COR-L47 (cell line): ENCODE measurements around the gene CENPO.
"Not testable (repeated sequence)": the region's sequence is repeated elsewhere in the genome, so short reads cannot be mapped to it uniquely, and the experiment has no call there.

Experiments
- DNase-seq: peaks from one replicate; lab custom pipeline; 2025; lab: John Stamatoyannopoulos, UW

Gene CENPO

GRCh38 chr2:24824966-24825882, 32.0 kb downstream of the CENPO start:
- DNase-seq = no peak

GRCh38 chr2:24825883-24826772, 32.9 kb downstream of the CENPO start:
- DNase-seq = no peak

GRCh38 chr2:24826773-24827145, 33.5 kb downstream of the CENPO start:
- DNase-seq = no peak

GRCh38 chr2:24827321-24828237, 34.4 kb downstream of the CENPO start:
- DNase-seq = peak; percentile 73

- DNase-seq = no peak
Observed at GRCh38 chr2:24828238-24828996, 35.2 kb downstream of the CENPO start.

- DNase-seq = peak; percentile 36
Observed at GRCh38 chr2:24830351-24830750, 37.1 kb downstream of the CENPO start.

- DNase-seq = no peak
Observed at GRCh38 chr2:24830786-24831185, 37.6 kb downstream of the CENPO start.

- DNase-seq = no peak
Observed at GRCh38 chr2:24831221-24832072, 38.2 kb downstream of the CENPO start.

- DNase-seq = peak; percentile 19
Observed at GRCh38 chr2:24832073-24832461, 38.8 kb downstream of the CENPO start.

GRCh38 chr2:24832521-24832920, 39.3 kb downstream of the CENPO start:
- DNase-seq = no peak

- DNase-seq = peak; percentile 94
Observed at GRCh38 chr2:24832931-24833701, 39.9 kb downstream of the CENPO start.

- DNase-seq = no peak
Observed at GRCh38 chr2:24833821-24834732, 40.9 kb downstream of the CENPO start.

GRCh38 chr2:24834733-24835395, 41.6 kb downstream of the CENPO start:
- DNase-seq = no peak

- DNase-seq = not testable (repeated sequence)
Observed at GRCh38 chr2:24835411-24835810, 42.2 kb downstream of the CENPO start.

GRCh38 chr2:24836206-24836605, 43.0 kb downstream of the CENPO start:
- no peak for DNase-seq

- DNase-seq = no peak
Observed at GRCh38 chr2:24836706-24837105, 43.5 kb downstream of the CENPO start.

- no peak for DNase-seq
Observed at GRCh38 chr2:24837996-24838513, 44.8 kb downstream of the CENPO start.
